PC-3 (cell line): ENCODE measurements around the gene NFIX. TPM values are rescaled to one million over a fixed set of nuclear protein-coding genes. Genes with fewer than 3 reads are reported as not detected.

Experiments used
- ATAC-seq: fragments of 200-7000 bp; cut with Tn5 transposase; 2 replicates; pipeline ENCODE4 v1.9.1; 2020; ENCODE audit warnings: mild to moderate bottlenecking, moderate library complexity
- BruUV-seq: library from RNA; stranded (reverse); fragments of 400-500 nt; replicated peaks from 2 replicates; lab custom pipeline; 2021; lab: Mats Ljungman, UMichigan
- CTCF ChIA-PET: fragments of 300-600 bp; sonication (Branson Sonifier 250); formaldehyde crosslinking; loops from one replicate; lab custom pipeline; 2022; ENCODE audit warnings: antibody characterized with exemption; lab: Charles Lee
- POLR2A ChIA-PET: fragments of 300-600 bp; sonication (Branson Sonifier 250); formaldehyde crosslinking; loops from one replicate; lab custom pipeline; 2022; ENCODE audit warnings: antibody characterized with exemption; ENCODE audit not compliant: unreplicated experiment; lab: Charles Lee
- DNase-seq: peaks from one replicate; pipeline ENCODE4 v3.0.0-alpha.2; 2015
- H2AFZ ChIP-seq: fragments of 300-600 bp; sonication (generic); 2 replicates; pipeline ENCODE4 v1.6.0; 2016; ENCODE audit warnings: antibody characterized with exemption, low read length
- H3F3A ChIP-seq: fragments of 300-600 bp; sonication (generic); one replicate; pipeline ENCODE4 v1.6.0; 2017; ENCODE audit warnings: antibody characterized with exemption, low read length, control low read depth, mild to moderate bottlenecking; ENCODE audit not compliant: unreplicated experiment
- H3K27ac ChIP-seq: fragments of 300-600 bp; sonication (generic); 2 replicates; pipeline ENCODE4 v1.5.1; 2016; ENCODE audit warnings: mild to moderate bottlenecking, low read length
- H3K27me3 ChIP-seq: fragments of 300-600 bp; sonication (generic); 2 replicates; pipeline ENCODE4 v1.6.1; 2016; ENCODE audit warnings: low read length, mixed read lengths
- H3K36me3 ChIP-seq: fragments of 300-600 bp; sonication (generic); 2 replicates; pipeline ENCODE4 v1.6.1; 2016; ENCODE audit warnings: low read depth, mixed run types, low read length, mixed read lengths
- H3K4me1 ChIP-seq: fragments of 300-600 bp; sonication (generic); 2 replicates; pipeline ENCODE4 v1.5.1; 2016; ENCODE audit warnings: low read length; ENCODE audit not compliant: insufficient read depth
- H3K4me2 ChIP-seq: fragments of 300-600 bp; sonication (generic); 2 replicates; pipeline ENCODE4 v1.6.0; 2016; ENCODE audit warnings: low read length
- H3K4me3 ChIP-seq: fragments of 300-600 bp; sonication (generic); 2 replicates; pipeline ENCODE4 v1.5.1; 2016; ENCODE audit warnings: mild to moderate bottlenecking, low read length, mixed read lengths
- H3K79me2 ChIP-seq: fragments of 300-600 bp; sonication (generic); 2 replicates; pipeline ENCODE4 v1.6.1; 2017; ENCODE audit warnings: low read length, mixed read lengths
- H3K9ac ChIP-seq: fragments of 300-600 bp; sonication (generic); 2 replicates; pipeline ENCODE4 v1.6.0; 2016; ENCODE audit warnings: mild to moderate bottlenecking, low read length
- H3K9me2 ChIP-seq: fragments of 300-600 bp; sonication (generic); replicated peaks from 2 replicates; pipeline ENCODE4 v1.6.1; 2016; ENCODE audit warnings: mixed run types, low read length, mixed read lengths
- H3K9me3 ChIP-seq: fragments of 300-600 bp; sonication (generic); 2 replicates; pipeline ENCODE4 v1.6.1; 2016; ENCODE audit warnings: low read length, mixed read lengths
- H4K20me1 ChIP-seq: fragments of 300-600 bp; sonication (generic); 2 replicates; pipeline ENCODE4 v1.6.1; 2016; ENCODE audit warnings: low read length, mixed read lengths
- CTCF ChIP-seq: fragments of 300-600 bp; sonication (generic); conservative IDR thresholded peaks from 2 replicates; pipeline ENCODE4 v1.5.1; 2017; ENCODE audit warnings: antibody characterized with exemption, low read depth, mild to moderate bottlenecking, low read length
- EZH2 ChIP-seq: fragments of 300-600 bp; sonication (generic); IDR thresholded peaks from one replicate; pipeline ENCODE4 v1.6.1; 2017; ENCODE audit warnings: antibody characterized with exemption, mild to moderate bottlenecking, low read length; ENCODE audit not compliant: unreplicated experiment
- EZH2phosphoT487 ChIP-seq: fragments of 300-600 bp; sonication (generic); IDR thresholded peaks from 2 replicates; pipeline ENCODE4 v1.6.1; 2018; ENCODE audit warnings: mild to moderate bottlenecking, antibody characterized with exemption, low read length, borderline replicate concordance
- intact Hi-C: fragments of 100-400 bp; cut with micrococcal nuclease; formaldehyde crosslinking; loops from 2 replicates; pipeline ENCODE4 v1.9.0; 2023
- total RNA-seq: library from RNA; depleted of rRNA; stranded (reverse); fragments of >200 nt; gene quantifications from 2 replicates; pipeline ENCODE4 v1.2.3, GENCODE V29; 2014

Gene NFIX
- total RNA-seq, 1 experiment from 2014 or later, result 43.3 TPM

- Histone ChIP-seq H3K79me2 (peaks cover 99% of the 10 kb centered on the region), H4K20me1 (peaks cover 47% of the 10 kb centered on the region), H3K9me3 (no peaks in the 10 kb centered on the region), H2AFZ (no peak overlapping the region), H3K27me3 (no peaks in the 10 kb centered on the region), H3K4me2 (no peak overlapping the region), H3K9ac (no peak overlapping the region), H3F3A (peaks cover 4% of the 10 kb centered on the region), H3K4me3 (no peak overlapping the region), H3K4me1 (no peaks in the 10 kb centered on the region), H3K36me3 (peaks cover 19% of the 10 kb centered on the region), H3K27ac (no peak overlapping the region), H3K9me2 (no peaks in the 10 kb centered on the region)
- intact Hi-C loops, result no loop called here
- CTCF ChIA-PET, result no interaction called here
- no peak for TF ChIP-seq EZH2phosphoT487
- no peak for DNase-seq
- no TSS peak for BruUV-seq
- POLR2A ChIA-PET, result no interaction called here
- no peak for ATAC-seq
These were observed 131.8 kb downstream of the NFIX start for GRCh38 chr19:13127051-13127450.

- Histone ChIP-seq H3K79me2 (peaks cover 99% of the 10 kb centered on the region), H2AFZ (no peak overlapping the region), H3K9me2 (no peaks in the 10 kb centered on the region), H3K9ac (no peak overlapping the region), H3K27ac (no peak overlapping the region), H3K27me3 (no peaks in the 10 kb centered on the region), H4K20me1 (peaks cover 41% of the 10 kb centered on the region), H3K9me3 (no peaks in the 10 kb centered on the region), H3K4me2 (no peak overlapping the region), H3F3A (peaks cover 4% of the 10 kb centered on the region), H3K4me3 (no peak overlapping the region), H3K4me1 (no peaks in the 10 kb centered on the region), H3K36me3 (peaks cover 18% of the 10 kb centered on the region)
- no peak for ATAC-seq
- intact Hi-C loops, result no loop called here
- TF ChIP-seq EZH2phosphoT487 (no peak), EZH2 (no peak)
- TSS peak; percentile 9 for BruUV-seq
- CTCF ChIA-PET, result interaction anchor here (0.6 kb wide), 1 partner anchor 120 kb away, joined by 13 read pairs; no protein-coding TSS in a partner anchor
- POLR2A ChIA-PET, result no interaction called here
- no peak for DNase-seq
These were observed 132.7 kb downstream of the NFIX start for GRCh38 chr19:13127811-13128575.

- no peak overlapping the region for H3K27ac ChIP-seq
- peaks cover 17% of the 10 kb centered on the region for H3K36me3 ChIP-seq
- CTCF ChIA-PET, result no interaction called here
These were observed 133.3 kb downstream of the NFIX start for GRCh38 chr19:13128583-13128982.

More at GRCh38 chr19:13128583-13128982, 133.3 kb downstream of the NFIX start:
- ATAC-seq (peak; percentile 35; the same call in 1 of the 2 replicates), DNase-seq (no peak)
- Histone ChIP-seq H3K4me3 (no peak overlapping the region), H3K9me2 (no peaks in the 10 kb centered on the region), H3F3A (peaks cover 4% of the 10 kb centered on the region), H3K27me3 (no peaks in the 10 kb centered on the region), H3K4me2 (no peak overlapping the region), H3K9ac (no peak overlapping the region), H3K4me1 (no peaks in the 10 kb centered on the region), H3K9me3 (no peaks in the 10 kb centered on the region), H4K20me1 (peaks cover 36% of the 10 kb centered on the region), H2AFZ (no peak overlapping the region), H3K79me2 (peaks cover 99% of the 10 kb centered on the region)
- intact Hi-C loops, result no loop called here
- POLR2A ChIA-PET, result no interaction called here
- BruUV-seq, result no TSS peak
- no peak for TF ChIP-seq EZH2phosphoT487
- no peak for TF ChIP-seq CTCF
- no peak for TF ChIP-seq EZH2
